Measurements from ENCODE around the gene RPTOR. TPM values are rescaled to one million over a fixed set of nuclear protein-coding genes. Genes with fewer than 3 reads are reported as not detected.

Gene RPTOR
- total RNA-seq, 1 donor from 2014 or later = 32.0 TPM

DNA sequence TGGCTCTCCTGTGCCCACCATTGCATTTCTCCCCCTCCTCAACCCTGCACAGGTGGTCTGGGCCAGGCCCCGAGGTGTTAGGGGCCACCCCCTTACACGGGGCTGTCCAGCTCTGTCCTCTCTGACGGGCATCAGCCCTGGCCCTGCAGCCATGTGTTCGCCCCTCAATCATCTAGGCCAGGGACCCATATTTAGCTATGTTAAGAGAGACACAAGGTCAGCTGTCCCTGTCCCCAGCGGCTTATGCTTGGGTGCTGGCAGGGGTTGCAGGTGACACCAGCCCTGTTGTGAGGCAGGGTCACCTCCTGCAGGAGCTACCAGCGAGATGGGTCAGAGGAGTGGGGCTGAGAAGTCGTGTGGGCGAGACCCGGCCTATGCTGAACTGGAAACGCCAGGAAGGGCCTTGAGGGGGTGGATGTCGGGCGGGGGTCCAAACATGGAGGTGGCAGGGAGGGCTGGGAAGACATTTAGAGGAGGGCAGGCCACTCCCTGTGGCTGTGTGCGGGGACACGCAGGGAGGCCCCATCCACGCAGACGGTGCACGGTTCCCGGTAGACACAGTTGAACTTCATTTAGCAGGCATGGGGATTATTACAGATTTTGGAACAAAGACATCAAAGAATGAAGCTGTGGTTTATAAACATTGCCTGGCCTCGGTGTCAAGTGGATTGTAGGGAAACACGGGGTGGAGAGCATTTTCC is 313.8 kb downstream of the RPTOR start:
- Histone ChIP-seq H3K36me3 (ENCODE audit: insufficient read depth, low read length) (no peaks in the 10 kb centered on the region), H3K4me1 (ENCODE audit: insufficient read depth, low read length) (peaks cover 37% of the 10 kb centered on the region), H4K20me1 (ENCODE audit: insufficient read depth, low read length) (no peaks in the 10 kb centered on the region), H3K27me3 (ENCODE audit: insufficient read depth, low read length) (no peaks in the 10 kb centered on the region), H3K9ac (ENCODE audit: low read length) (peak overlapping the region; percentile 60), H3K27ac (ENCODE audit: low read depth, low read length) (peak overlapping the region; percentile 100), H3K79me2 (ENCODE audit: insufficient read depth, low read length) (no peaks in the 10 kb centered on the region), H3K4me3 (ENCODE audit: insufficient read depth, low read depth, low read length) (no peak overlapping the region), H2AFZ (ENCODE audit: low read depth, low read length) (no peak overlapping the region), H3K9me3 (ENCODE audit: insufficient read depth, low read depth, low read length) (no peaks in the 10 kb centered on the region), H3K4me2 (ENCODE audit: low read length) (peak overlapping the region; percentile 55)
- DNase-seq (ENCODE audit: low read depth) = no peak
- H3K36me3 Mint-ChIP-seq (ENCODE audit: low read depth, unreplicated experiment) = peaks cover 14% of the 10 kb centered on the region
- no peak overlapping the region for H3K4me3 Mint-ChIP-seq (ENCODE audit: unreplicated experiment)
- no peak for TF ChIP-seq EZH2 (IDR thresholded peaks at IDR 0.05; ENCODE audit: insufficient read depth, low read length)
- TF ChIP-seq, protein P1, sequence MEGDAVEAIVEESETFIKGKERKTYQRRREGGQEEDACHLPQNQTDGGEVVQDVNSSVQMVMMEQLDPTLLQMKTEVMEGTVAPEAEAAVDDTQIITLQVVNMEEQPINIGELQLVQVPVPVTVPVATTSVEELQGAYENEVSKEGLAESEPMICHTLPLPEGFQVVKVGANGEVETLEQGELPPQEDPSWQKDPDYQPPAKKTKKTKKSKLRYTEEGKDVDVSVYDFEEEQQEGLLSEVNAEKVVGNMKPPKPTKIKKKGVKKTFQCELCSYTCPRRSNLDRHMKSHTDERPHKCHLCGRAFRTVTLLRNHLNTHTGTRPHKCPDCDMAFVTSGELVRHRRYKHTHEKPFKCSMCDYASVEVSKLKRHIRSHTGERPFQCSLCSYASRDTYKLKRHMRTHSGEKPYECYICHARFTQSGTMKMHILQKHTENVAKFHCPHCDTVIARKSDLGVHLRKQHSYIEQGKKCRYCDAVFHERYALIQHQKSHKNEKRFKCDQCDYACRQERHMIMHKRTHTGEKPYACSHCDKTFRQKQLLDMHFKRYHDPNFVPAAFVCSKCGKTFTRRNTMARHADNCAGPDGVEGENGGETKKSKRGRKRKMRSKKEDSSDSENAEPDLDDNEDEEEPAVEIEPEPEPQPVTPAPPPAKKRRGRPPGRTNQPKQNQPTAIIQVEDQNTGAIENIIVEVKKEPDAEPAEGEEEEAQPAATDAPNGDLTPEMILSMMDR (IDR thresholded peaks at IDR 0.05; ENCODE audit: insufficient read depth, low read depth, low read length) = no peak
- FAIRE-seq = no peak
- H3K4me1 Mint-ChIP-seq (ENCODE audit: low read depth, unreplicated experiment) = peaks cover 25% of the 10 kb centered on the region
- peak overlapping the region; percentile 86 for H3K27ac Mint-ChIP-seq (ENCODE audit: unreplicated experiment)
- H3K9me3 Mint-ChIP-seq (ENCODE audit: unreplicated experiment) = peaks cover 4% of the 10 kb centered on the region
- H3K27me3 Mint-ChIP-seq (ENCODE audit: low read depth, unreplicated experiment) = peaks cover 1% of the 10 kb centered on the region

DNA sequence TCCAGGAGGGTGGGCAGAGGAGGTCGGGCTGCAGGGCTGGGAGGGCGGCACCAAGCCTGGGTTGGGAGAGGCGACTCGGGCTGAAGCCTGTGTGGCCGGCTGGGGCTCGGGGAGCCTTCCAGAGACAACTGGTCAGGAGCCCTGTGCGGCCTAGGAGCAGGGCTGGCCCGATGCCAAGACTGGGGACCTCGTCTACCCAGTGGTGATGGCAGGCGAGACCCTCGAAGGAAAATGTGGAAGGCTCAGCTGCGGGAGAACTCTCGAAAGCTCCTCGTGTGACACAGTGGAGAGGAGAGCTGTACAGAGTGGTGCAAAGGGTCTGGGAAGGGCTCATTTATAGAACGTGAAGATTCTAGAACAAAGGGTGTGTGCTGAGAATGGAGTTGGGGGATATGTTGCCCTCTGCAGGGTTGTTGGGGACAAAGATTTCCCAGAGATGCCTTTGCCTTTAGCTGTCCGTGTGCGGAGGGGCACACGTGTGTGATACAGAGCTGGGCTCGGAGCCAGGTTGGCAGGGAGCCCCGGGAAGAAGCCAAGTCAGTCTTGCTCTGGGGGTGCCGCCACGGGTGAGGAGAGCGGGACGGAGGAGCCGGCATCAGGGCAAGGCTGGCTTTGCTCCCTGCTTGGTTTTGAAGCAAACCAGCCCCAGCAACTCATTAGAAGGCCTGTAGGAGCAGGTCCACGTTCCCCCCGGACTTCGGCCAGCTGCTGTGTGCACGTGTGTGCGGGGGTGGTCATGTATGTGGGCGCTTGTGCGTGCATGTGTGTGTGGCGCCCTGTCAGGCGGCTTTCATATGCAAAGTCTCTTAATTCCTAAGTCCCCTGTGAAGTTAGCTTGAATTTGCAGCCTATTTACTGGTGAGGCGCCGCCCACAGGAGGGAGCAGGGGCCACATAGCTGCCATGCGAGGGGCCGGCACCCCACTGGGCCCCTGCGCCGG is 314.6 kb downstream of the RPTOR start:
- Mint-ChIP-seq H3K9me3 (ENCODE audit: unreplicated experiment) (peaks cover 4% of the 10 kb centered on the region), H3K4me3 (ENCODE audit: unreplicated experiment) (no peak overlapping the region), H3K27me3 (ENCODE audit: low read depth, unreplicated experiment) (peaks cover 1% of the 10 kb centered on the region), H3K36me3 (ENCODE audit: low read depth, unreplicated experiment) (peaks cover 14% of the 10 kb centered on the region), H3K27ac (ENCODE audit: unreplicated experiment) (peak overlapping the region; percentile 86), H3K4me1 (ENCODE audit: low read depth, unreplicated experiment) (peaks cover 25% of the 10 kb centered on the region)
- FAIRE-seq (peak; percentile 56), DNase-seq (ENCODE audit: low read depth) (peak; percentile 88)
- Histone ChIP-seq H3K27ac (ENCODE audit: low read depth, low read length) (peak overlapping the region; percentile 100), H2AFZ (ENCODE audit: low read depth, low read length) (peak overlapping the region; percentile 35), H3K36me3 (ENCODE audit: insufficient read depth, low read length) (no peaks in the 10 kb centered on the region), H3K79me2 (ENCODE audit: insufficient read depth, low read length) (no peaks in the 10 kb centered on the region), H3K9ac (ENCODE audit: low read length) (peak overlapping the region; percentile 60), H4K20me1 (ENCODE audit: insufficient read depth, low read length) (no peaks in the 10 kb centered on the region), H3K27me3 (ENCODE audit: insufficient read depth, low read length) (no peaks in the 10 kb centered on the region), H3K9me3 (ENCODE audit: insufficient read depth, low read depth, low read length) (no peaks in the 10 kb centered on the region), H3K4me3 (ENCODE audit: insufficient read depth, low read depth, low read length) (no peak overlapping the region), H3K4me1 (ENCODE audit: insufficient read depth, low read length) (peaks cover 37% of the 10 kb centered on the region), H3K4me2 (ENCODE audit: low read length) (peak overlapping the region; percentile 55)
- TF ChIP-seq, protein P1 (IDR thresholded peaks at IDR 0.05; ENCODE audit: insufficient read depth, low read depth, low read length) = peak; percentile 26
- no peak for TF ChIP-seq EZH2 (IDR thresholded peaks at IDR 0.05; ENCODE audit: insufficient read depth, low read length)
